Mesendoderm (in vitro differentiated cells): ENCODE data around the gene TIAM1.

Experiments used
- DNase-seq: peaks from one replicate; pipeline ENCODE4 v3.0.0; 2013
- H2AK5ac ChIP-seq: 2 replicates; pipeline ENCODE4 v1.6.1; 2013; ENCODE audit warnings: low read length, inconsistent platforms
- H2BK120ac ChIP-seq: 2 replicates; pipeline ENCODE4 v1.6.1; 2013; ENCODE audit warnings: low read depth, mild to moderate bottlenecking, low read length, moderate library complexity, mixed read lengths
- H2BK15ac ChIP-seq: replicated peaks from 2 replicates; pipeline ENCODE4 v1.6.1; 2013; ENCODE audit warnings: low read depth, mild to moderate bottlenecking, moderate library complexity
- H2BK5ac ChIP-seq: 2 replicates; pipeline ENCODE4 v1.6.1; 2013; ENCODE audit warnings: low read length, inconsistent platforms
- H3K18ac ChIP-seq: 2 replicates; pipeline ENCODE4 v1.6.1; 2013; ENCODE audit warnings: mild to moderate bottlenecking, low read length, mixed read lengths
- H3K23ac ChIP-seq: one replicate; pipeline ENCODE4 v1.6.1; 2013; ENCODE audit warnings: low read length
- H3K27ac ChIP-seq: 2 replicates; pipeline ENCODE4 v1.5.1; 2013; ENCODE audit warnings: low read depth, mild to moderate bottlenecking, inconsistent platforms, low read length, moderate library complexity
- H3K27me3 ChIP-seq: 2 replicates; pipeline ENCODE4 v1.6.1; 2013; ENCODE audit warnings: low read length, control low read depth, mild to moderate bottlenecking, inconsistent platforms; ENCODE audit not compliant: insufficient read depth, poor library complexity
- H3K36me3 ChIP-seq: 2 replicates; pipeline ENCODE4 v1.6.1; 2013; ENCODE audit warnings: low read length, inconsistent platforms; ENCODE audit not compliant: control insufficient read depth, insufficient read depth
- H3K4ac ChIP-seq: one replicate; pipeline ENCODE4 v1.6.1; 2013; ENCODE audit warnings: low read depth, mild to moderate bottlenecking, low read length, moderate library complexity
- H3K4me1 ChIP-seq: 2 replicates; pipeline ENCODE4 v1.6.1; 2013; ENCODE audit warnings: low read depth, low read length, inconsistent platforms; ENCODE audit not compliant: control insufficient read depth
- H3K4me2 ChIP-seq: 2 replicates; pipeline ENCODE4 v1.6.1; 2013; ENCODE audit warnings: low read length
- H3K4me3 ChIP-seq: 2 replicates; pipeline ENCODE4 v1.5.1; 2013; ENCODE audit warnings: mild to moderate bottlenecking, low read length
- H3K56ac ChIP-seq: one replicate; pipeline ENCODE4 v1.6.1; 2013; ENCODE audit warnings: low read length
- H3K79me1 ChIP-seq: 2 replicates; pipeline ENCODE4 v1.6.1; 2013; ENCODE audit warnings: low read length, inconsistent platforms
- H3K79me2 ChIP-seq: 2 replicates; pipeline ENCODE4 v1.6.1; 2013; ENCODE audit warnings: mild to moderate bottlenecking, low read length; ENCODE audit not compliant: control insufficient read depth, insufficient read depth
- H3K9ac ChIP-seq: 2 replicates; pipeline ENCODE4 v1.6.1; 2013; ENCODE audit warnings: low read length, inconsistent platforms
- H4K5ac ChIP-seq: one replicate; pipeline ENCODE4 v1.6.1; 2013; ENCODE audit warnings: low read length
- H4K8ac ChIP-seq: one replicate; pipeline ENCODE4 v1.6.1; 2013; ENCODE audit warnings: low read depth, mild to moderate bottlenecking, control low read depth, low read length, moderate library complexity
- WGBS: extraction: QIAGEN DNeasy Blood & Tissue Kit; methylation state at CpG from one replicate; pipeline ENCODE4 v1.1.7; 2013; ENCODE audit warnings: low lambda C conversion rate, missing lambda C conversion rate; ENCODE audit not compliant: insufficient coverage; ENCODE audit errors: extremely low coverage; 5-methylcytosine and 5-hydroxymethylcytosine counted together

The TIAM1 gene

DNA sequence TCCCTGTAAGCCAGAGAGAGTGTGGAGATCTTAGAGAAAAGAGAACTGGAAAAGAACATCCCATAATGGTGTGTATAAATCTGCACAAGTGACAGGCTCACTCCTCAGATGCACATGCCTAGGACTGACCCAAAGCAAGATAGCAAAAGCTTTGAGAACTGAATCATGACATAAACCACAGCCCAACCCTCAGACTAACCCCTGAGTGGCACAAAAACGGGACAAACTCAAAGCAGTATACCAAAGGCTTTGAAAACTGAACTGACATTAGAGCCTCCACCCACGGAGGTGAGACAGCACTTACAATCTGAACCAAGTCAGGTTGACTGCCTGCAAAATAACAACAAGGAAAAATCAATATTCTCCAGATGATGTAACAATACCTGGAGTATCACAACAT, 70.8 kb downstream of the TIAM1 start:
- Histone ChIP-seq H3K27me3 (no peaks in the 10 kb centered on the region), H3K4me2 (no peak overlapping the region), H2BK120ac (no peak overlapping the region), H3K4ac (no peak overlapping the region), H3K9ac (no peak overlapping the region), H2AK5ac (no peak overlapping the region), H3K27ac (no peak overlapping the region), H3K18ac (no peak overlapping the region), H3K4me3 (no peak overlapping the region), H3K36me3 (no peaks in the 10 kb centered on the region), H3K56ac (no peak overlapping the region), H3K4me1 (no peaks in the 10 kb centered on the region), H3K79me1 (peaks cover 2% of the 10 kb centered on the region), H3K23ac (no peak overlapping the region), H4K5ac (no peak overlapping the region), H4K8ac (no peak overlapping the region), H2BK5ac (no peak overlapping the region), H2BK15ac (no peak overlapping the region), H3K79me2 (no peaks in the 10 kb centered on the region)
- no peak for DNase-seq
- no CpG with 5 or more reads among the region's 2 CpGs for WGBS

DNA sequence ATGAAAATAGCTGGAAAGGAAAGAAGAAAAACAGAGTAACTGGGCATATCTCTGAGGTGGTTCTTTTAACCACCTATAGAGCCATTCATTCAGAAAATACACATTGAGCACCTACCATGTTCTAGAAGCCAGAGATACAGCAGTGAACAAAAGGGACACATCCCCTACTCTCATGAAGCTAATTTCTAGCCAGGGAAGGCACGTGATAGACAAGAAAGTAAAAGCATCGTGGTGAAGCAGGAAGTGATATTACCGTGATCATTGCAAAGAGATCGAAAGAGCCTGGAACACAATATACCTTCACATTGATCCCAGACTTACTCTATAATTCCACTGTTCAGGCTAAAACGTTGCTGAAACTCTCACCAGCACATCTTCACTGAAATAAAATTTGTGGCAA, 76.0 kb downstream of the TIAM1 start:
- WGBS = no CpG with 5 or more reads among the region's 5 CpGs
- no peak overlapping the region for H3K56ac ChIP-seq
- DNase-seq = no peak
- H3K27ac ChIP-seq = no peak overlapping the region
- H4K5ac ChIP-seq = no peak overlapping the region
- no peak overlapping the region for H3K23ac ChIP-seq
- no peaks in the 10 kb centered on the region for H3K79me2 ChIP-seq
- no peak overlapping the region for H3K4me2 ChIP-seq
- H3K36me3 ChIP-seq = no peaks in the 10 kb centered on the region
- H3K4me3 ChIP-seq = no peak overlapping the region
- H2BK120ac ChIP-seq = no peak overlapping the region
- H3K4ac ChIP-seq = no peak overlapping the region
- H3K18ac ChIP-seq = no peak overlapping the region
- no peaks in the 10 kb centered on the region for H3K4me1 ChIP-seq
- peaks cover 4% of the 10 kb centered on the region for H3K79me1 ChIP-seq
- H2BK5ac ChIP-seq = no peak overlapping the region
- H2BK15ac ChIP-seq = no peak overlapping the region
- no peak overlapping the region for H4K8ac ChIP-seq
- no peaks in the 10 kb centered on the region for H3K27me3 ChIP-seq
- H2AK5ac ChIP-seq = no peak overlapping the region
- no peak overlapping the region for H3K9ac ChIP-seq

DNA sequence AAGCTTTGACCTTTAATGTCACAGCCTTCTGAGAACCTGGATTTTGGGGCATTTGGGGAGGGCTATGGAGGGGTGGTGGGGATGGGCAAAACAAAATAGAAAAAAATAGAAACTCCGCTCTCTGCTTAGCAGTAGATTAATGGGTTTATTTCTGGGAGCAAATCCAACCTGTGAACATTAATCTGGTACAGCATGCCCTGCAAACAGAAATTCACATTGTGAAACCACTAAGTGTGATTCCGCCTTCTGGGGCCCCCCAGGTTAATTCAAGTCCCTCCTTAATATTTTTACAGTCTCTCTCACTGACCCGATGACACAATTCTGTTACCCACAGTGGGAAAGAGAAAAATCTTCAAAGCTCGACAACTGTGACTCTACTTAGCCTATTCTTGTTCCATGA, 76.4 kb downstream of the TIAM1 start:
- H3K4me2 ChIP-seq = no peak overlapping the region
- H2BK5ac ChIP-seq = no peak overlapping the region
- no peak for DNase-seq
- no peak overlapping the region for H4K5ac ChIP-seq
- no peak overlapping the region for H2BK120ac ChIP-seq
- H3K56ac ChIP-seq = no peak overlapping the region
- no peak overlapping the region for H3K9ac ChIP-seq
- no peak overlapping the region for H3K27ac ChIP-seq
- H2AK5ac ChIP-seq = no peak overlapping the region
- no peak overlapping the region for H3K4ac ChIP-seq
- H3K79me2 ChIP-seq = no peaks in the 10 kb centered on the region
- no peak overlapping the region for H3K23ac ChIP-seq
- no peak overlapping the region for H3K18ac ChIP-seq
- no peak overlapping the region for H3K4me3 ChIP-seq
- H3K79me1 ChIP-seq = peaks cover 4% of the 10 kb centered on the region
- no peaks in the 10 kb centered on the region for H3K4me1 ChIP-seq
- no CpG with 5 or more reads among the region's 4 CpGs for WGBS
- no peak overlapping the region for H2BK15ac ChIP-seq
- H4K8ac ChIP-seq = no peak overlapping the region
- no peaks in the 10 kb centered on the region for H3K27me3 ChIP-seq
- H3K36me3 ChIP-seq = no peaks in the 10 kb centered on the region

DNA sequence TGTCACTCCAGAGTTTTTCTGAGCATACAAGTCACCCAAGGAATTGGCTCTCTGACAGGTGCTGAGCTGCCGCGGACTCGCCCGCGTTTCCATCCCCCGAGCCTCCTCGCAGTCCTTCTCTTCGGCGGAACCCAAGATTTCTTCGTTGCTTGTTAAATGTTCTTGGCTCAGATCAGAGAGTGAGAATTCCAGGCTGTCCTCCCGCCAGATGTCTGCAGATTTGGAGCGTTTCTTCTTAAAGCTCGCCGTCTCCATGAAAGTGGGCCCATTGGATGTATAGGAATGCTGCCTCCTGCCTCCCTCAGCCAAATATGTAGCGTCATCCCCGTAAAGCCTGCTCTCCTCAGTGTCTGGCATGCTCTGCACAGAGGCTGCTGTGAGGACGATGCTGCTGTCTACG, 77.8 kb downstream of the TIAM1 start:
- no CpG with 5 or more reads among the region's 18 CpGs for WGBS
- Histone ChIP-seq H3K36me3 (no peaks in the 10 kb centered on the region), H3K79me1 (peaks cover 5% of the 10 kb centered on the region), H3K4me1 (no peaks in the 10 kb centered on the region), H2AK5ac (no peak overlapping the region), H3K27me3 (no peaks in the 10 kb centered on the region), H3K23ac (no peak overlapping the region), H4K5ac (no peak overlapping the region), H3K18ac (no peak overlapping the region), H2BK5ac (no peak overlapping the region), H3K4me3 (no peak overlapping the region), H4K8ac (no peak overlapping the region), H2BK15ac (no peak overlapping the region), H3K27ac (no peak overlapping the region), H3K79me2 (no peaks in the 10 kb centered on the region), H3K4me2 (no peak overlapping the region), H3K56ac (no peak overlapping the region), H3K4ac (no peak overlapping the region), H2BK120ac (no peak overlapping the region), H3K9ac (no peak overlapping the region)
- DNase-seq = no peak

DNA sequence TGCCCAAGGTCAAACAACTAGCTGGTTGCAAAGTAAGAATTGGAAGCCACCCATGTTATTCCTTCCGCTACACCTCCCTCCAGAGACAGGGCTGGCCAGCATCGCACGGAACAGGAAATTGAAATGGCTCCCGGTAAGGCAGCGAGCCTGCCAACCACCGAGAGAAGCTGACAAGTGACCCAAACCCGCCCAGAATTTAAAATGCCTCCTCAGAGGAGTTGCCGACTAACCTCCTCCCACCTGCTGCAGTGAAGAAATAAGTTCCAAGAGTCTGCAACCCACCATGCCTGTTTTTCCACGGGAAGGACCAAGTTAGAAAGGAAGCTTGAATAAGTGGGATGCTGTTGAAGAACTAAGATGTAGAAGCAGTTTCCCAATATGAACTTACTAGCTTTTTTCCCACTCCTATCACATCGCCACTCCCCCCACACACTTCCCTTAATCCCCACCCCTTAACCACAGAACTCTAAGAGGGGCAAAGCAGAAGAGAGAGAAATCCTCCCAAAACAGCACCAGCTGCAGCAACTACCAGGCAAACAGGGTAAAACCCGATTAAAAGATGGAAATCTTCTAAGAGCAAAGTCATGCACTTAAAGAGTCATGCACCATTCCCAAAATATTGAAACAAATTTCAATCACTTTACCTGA, 78.6 kb downstream of the TIAM1 start:
- Histone ChIP-seq H3K4me2 (no peak overlapping the region), H3K23ac (no peak overlapping the region), H3K4me1 (no peaks in the 10 kb centered on the region), H2BK5ac (no peak overlapping the region), H3K79me1 (peaks cover 5% of the 10 kb centered on the region), H2BK120ac (no peak overlapping the region), H3K4ac (no peak overlapping the region), H3K27ac (no peak overlapping the region), H3K79me2 (no peaks in the 10 kb centered on the region), H3K27me3 (no peaks in the 10 kb centered on the region), H2AK5ac (no peak overlapping the region), H4K8ac (no peak overlapping the region), H3K9ac (no peak overlapping the region), H2BK15ac (no peak overlapping the region), H3K18ac (no peak overlapping the region), H3K56ac (no peak overlapping the region), H3K36me3 (no peaks in the 10 kb centered on the region), H4K5ac (no peak overlapping the region), H3K4me3 (no peak overlapping the region)
- no CpG with 5 or more reads among the region's 11 CpGs for WGBS
- DNase-seq = no peak

DNA sequence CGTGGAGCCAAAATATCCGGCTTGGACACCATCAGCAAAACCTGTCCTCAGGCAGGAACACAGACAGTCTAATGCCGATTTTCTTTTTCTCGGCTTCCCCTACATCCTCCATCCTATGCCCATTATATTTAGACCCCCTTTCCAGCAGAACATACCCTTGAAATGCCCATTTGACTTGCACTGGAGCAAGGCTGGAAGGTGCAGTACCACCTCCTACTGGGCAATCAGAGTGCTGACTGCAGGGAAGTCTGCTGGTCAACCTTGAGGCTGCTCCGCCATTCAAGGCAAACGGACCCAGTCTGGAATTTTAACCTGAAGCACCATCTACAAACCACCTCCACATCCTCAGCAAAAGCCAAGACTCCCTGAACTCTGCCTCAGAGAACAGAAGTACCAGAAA, 79.5 kb downstream of the TIAM1 start:
- Histone ChIP-seq H3K27me3 (no peaks in the 10 kb centered on the region), H3K79me1 (peaks cover 5% of the 10 kb centered on the region), H3K4me2 (no peak overlapping the region), H3K18ac (no peak overlapping the region), H3K79me2 (no peaks in the 10 kb centered on the region), H3K4me1 (no peaks in the 10 kb centered on the region), H2AK5ac (no peak overlapping the region), H4K8ac (no peak overlapping the region), H3K27ac (no peak overlapping the region), H2BK120ac (no peak overlapping the region), H2BK5ac (no peak overlapping the region), H3K23ac (no peak overlapping the region), H3K56ac (no peak overlapping the region), H3K9ac (no peak overlapping the region), H3K4ac (no peak overlapping the region), H3K36me3 (no peaks in the 10 kb centered on the region), H2BK15ac (no peak overlapping the region), H3K4me3 (no peak overlapping the region), H4K5ac (peak overlapping the region; percentile 39)
- no peak for DNase-seq
- WGBS = no CpG with 5 or more reads among the region's 6 CpGs
